Panc1 (cell line): ENCODE results near the gene NOS1. TPM values are rescaled to one million over a fixed set of nuclear protein-coding genes. Genes with fewer than 3 reads are reported as not detected.

ENCODE experiments used
- ATAC-seq: fragments of 200-7000 bp; cut with Tn5 transposase; 2 replicates; pipeline ENCODE4 v1.9.1; 2020; ENCODE audit warnings: mild to moderate bottlenecking, moderate library complexity
- BruUV-seq: library from RNA; stranded (reverse); fragments of 400-500 nt; replicated peaks from 2 replicates; lab custom pipeline; 2021; lab: Mats Ljungman, UMichigan
- CTCF ChIA-PET: fragments of 300-600 bp; sonication (Branson Sonifier 250); formaldehyde crosslinking; loops from one replicate; lab custom pipeline; 2022; ENCODE audit warnings: antibody characterized with exemption; lab: Charles Lee
- POLR2A ChIA-PET: fragments of 300-600 bp; sonication (Branson Sonifier 250); formaldehyde crosslinking; loops from one replicate; lab custom pipeline; 2022; ENCODE audit warnings: antibody characterized with exemption; lab: Charles Lee
- DNase-seq: peaks from one replicate; pipeline ENCODE4 v3.0.0-alpha.2; 2010; ENCODE audit warnings: low read depth, low spot score
- H3K27ac ChIP-seq: 2 replicates; pipeline ENCODE4 v1.5.1; 2011; ENCODE audit warnings: mild to moderate bottlenecking, low read length, inconsistent platforms
- H3K27me3 ChIP-seq: fragments of 200-500 bp; sonication (Bioruptor generic); 2 replicates; pipeline ENCODE4 v1.6.0; 2014; ENCODE audit warnings: low read length, inconsistent platforms; ENCODE audit not compliant: control insufficient read depth, insufficient read depth
- H3K36me3 ChIP-seq: fragments of 200-500 bp; sonication (Bioruptor generic); 2 replicates; pipeline ENCODE4 v1.5.1; 2014; ENCODE audit warnings: inconsistent platforms, mild to moderate bottlenecking, low read length, moderate library complexity; ENCODE audit not compliant: control insufficient read depth, insufficient read depth
- H3K4me1 ChIP-seq: 2 replicates; pipeline ENCODE4 v1.5.1; 2011; ENCODE audit warnings: inconsistent platforms, mild to moderate bottlenecking, low read length, moderate library complexity; ENCODE audit not compliant: control insufficient read depth, insufficient read depth
- H3K4me3 ChIP-seq, 2 experiments: 2 replicates each; pipeline ENCODE4 v1.5.1; 2011 to 2012; ENCODE audit warnings: low read depth in 2 of 2, low read length in 2 of 2, mild to moderate bottlenecking in 2 of 2, inconsistent platforms in 1 of 2, moderate library complexity in 1 of 2
- H3K9me3 ChIP-seq: fragments of 200-500 bp; sonication (Bioruptor generic); 2 replicates; pipeline ENCODE4 v1.5.1; 2014; ENCODE audit warnings: low read depth, mild to moderate bottlenecking, inconsistent platforms, low read length, moderate library complexity; ENCODE audit not compliant: control insufficient read depth, insufficient read depth
- POLR2AphosphoS5 ChIP-seq: IDR thresholded peaks from 2 replicates; pipeline ENCODE4 v1.6.1; 2012; ENCODE audit warnings: mild to moderate bottlenecking, low read depth, low read length, moderate library complexity
- SIN3A ChIP-seq: IDR thresholded peaks from 2 replicates; pipeline ENCODE4 v1.6.1; 2012; ENCODE audit warnings: low read depth, mild to moderate bottlenecking, low read length, moderate library complexity, borderline replicate concordance; ENCODE audit not compliant: insufficient read depth
- TCF7L2 ChIP-seq: IDR thresholded peaks from 2 replicates; pipeline ENCODE4 v1.6.1; 2011; ENCODE audit warnings: mild to moderate bottlenecking, low read depth, low read length, inconsistent platforms
- in situ Hi-C: cut with HindIII; loops from 2 replicates; pipeline ENCODE4 v1.10.0; 2016; ENCODE audit warnings: low sequenced_read_pairs, low pct_unique_long_range_greater_than_20kb
- intact Hi-C: fragments of 100-400 bp; cut with micrococcal nuclease; formaldehyde crosslinking; loops from one replicate; pipeline ENCODE4 v1.10.0; 2022; ENCODE audit not compliant: unreplicated experiment
- total RNA-seq: library from RNA; stranded (reverse); gene quantifications from one replicate; pipeline ENCODE4 v1.2.1, GENCODE V29; 2021; ENCODE audit not compliant: unreplicated experiment
- TF ChIP-seq, protein P1 (sequence below): fragments of 450-650 bp; IDR thresholded peaks from 2 replicates; pipeline ENCODE4 v1.5.1; 2017; ENCODE audit warnings: mild to moderate bottlenecking
- TF ChIP-seq, protein P2 (sequence below), 2 experiments: IDR thresholded peaks; 2 replicates each; pipeline ENCODE4 v1.6.1; 2011 to 2012; ENCODE audit warnings: low read depth in 2 of 2, control low read depth in 1 of 2, low read length in 1 of 2, mild to moderate bottlenecking in 1 of 2, moderate library complexity in 1 of 2; ENCODE audit not compliant: insufficient read depth in 1 of 2

NOS1 gene
- total RNA-seq, 1 experiment from 2014 or later: 0.03 TPM

DNA sequence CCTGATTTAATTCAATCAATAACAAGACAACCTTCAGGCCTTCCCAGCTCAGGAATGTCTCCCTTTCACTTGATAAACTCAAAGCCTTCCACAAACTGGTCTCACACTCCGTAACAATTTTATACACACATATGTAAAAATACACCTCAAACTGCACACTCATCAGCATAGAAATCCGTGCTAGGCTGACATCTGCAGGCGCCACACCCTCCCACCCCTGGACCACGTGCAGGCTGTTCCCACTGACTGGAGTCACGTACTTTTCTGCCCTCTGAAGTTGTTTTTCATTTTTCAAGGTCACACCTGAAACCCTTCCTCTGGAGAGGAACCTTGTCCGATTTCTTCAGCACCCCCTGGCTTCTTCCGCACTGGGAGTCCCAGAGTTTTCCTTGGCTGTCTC is 198.8 kb downstream of the NOS1 start:
- DNase-seq (no peak), ATAC-seq (no peak)
- no peaks in the 10 kb centered on the region for H3K4me1 ChIP-seq
- no peak overlapping the region for H3K4me3 ChIP-seq
- POLR2A ChIA-PET: no interaction called here
- no peaks in the 10 kb centered on the region for H3K27me3 ChIP-seq
- TF ChIP-seq, protein P1, sequence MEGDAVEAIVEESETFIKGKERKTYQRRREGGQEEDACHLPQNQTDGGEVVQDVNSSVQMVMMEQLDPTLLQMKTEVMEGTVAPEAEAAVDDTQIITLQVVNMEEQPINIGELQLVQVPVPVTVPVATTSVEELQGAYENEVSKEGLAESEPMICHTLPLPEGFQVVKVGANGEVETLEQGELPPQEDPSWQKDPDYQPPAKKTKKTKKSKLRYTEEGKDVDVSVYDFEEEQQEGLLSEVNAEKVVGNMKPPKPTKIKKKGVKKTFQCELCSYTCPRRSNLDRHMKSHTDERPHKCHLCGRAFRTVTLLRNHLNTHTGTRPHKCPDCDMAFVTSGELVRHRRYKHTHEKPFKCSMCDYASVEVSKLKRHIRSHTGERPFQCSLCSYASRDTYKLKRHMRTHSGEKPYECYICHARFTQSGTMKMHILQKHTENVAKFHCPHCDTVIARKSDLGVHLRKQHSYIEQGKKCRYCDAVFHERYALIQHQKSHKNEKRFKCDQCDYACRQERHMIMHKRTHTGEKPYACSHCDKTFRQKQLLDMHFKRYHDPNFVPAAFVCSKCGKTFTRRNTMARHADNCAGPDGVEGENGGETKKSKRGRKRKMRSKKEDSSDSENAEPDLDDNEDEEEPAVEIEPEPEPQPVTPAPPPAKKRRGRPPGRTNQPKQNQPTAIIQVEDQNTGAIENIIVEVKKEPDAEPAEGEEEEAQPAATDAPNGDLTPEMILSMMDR: no peak
- CTCF ChIA-PET: no interaction called here
- intact Hi-C loops: no loop called here
- H3K9me3 ChIP-seq: no peaks in the 10 kb centered on the region
- peaks cover 10% of the 10 kb centered on the region; the same call in 1 of the 2 replicates for H3K36me3 ChIP-seq
- in situ Hi-C loops: no loop called here
- H3K27ac ChIP-seq: no peak overlapping the region
- BruUV-seq: no TSS peak

DNA sequence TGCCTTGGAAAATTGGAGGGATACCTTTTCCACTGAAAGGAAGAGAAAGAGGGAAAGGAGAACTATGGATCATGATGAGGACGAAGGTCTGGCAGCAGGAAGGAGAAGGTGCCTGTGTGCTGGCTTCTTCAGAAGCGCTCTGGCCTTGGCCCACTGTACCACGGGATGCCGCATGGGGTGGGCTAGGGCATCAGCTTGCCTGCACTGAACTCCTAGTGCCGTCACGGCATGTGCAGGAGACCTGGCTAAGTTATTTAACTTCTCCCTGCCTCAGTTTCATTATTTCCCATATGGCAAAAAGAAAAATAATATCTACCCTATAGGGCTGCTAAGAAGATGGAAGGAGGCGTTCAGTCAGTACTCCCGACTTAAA is 199.3 kb downstream of the NOS1 start:
- intact Hi-C loops: no loop called here
- no peak overlapping the region for H3K4me3 ChIP-seq
- DNase-seq (no peak), ATAC-seq (no peak)
- ChIA-PET POLR2A (no interaction called here), CTCF (no interaction called here)
- in situ Hi-C loops: no loop called here
- TF ChIP-seq, protein P2, sequence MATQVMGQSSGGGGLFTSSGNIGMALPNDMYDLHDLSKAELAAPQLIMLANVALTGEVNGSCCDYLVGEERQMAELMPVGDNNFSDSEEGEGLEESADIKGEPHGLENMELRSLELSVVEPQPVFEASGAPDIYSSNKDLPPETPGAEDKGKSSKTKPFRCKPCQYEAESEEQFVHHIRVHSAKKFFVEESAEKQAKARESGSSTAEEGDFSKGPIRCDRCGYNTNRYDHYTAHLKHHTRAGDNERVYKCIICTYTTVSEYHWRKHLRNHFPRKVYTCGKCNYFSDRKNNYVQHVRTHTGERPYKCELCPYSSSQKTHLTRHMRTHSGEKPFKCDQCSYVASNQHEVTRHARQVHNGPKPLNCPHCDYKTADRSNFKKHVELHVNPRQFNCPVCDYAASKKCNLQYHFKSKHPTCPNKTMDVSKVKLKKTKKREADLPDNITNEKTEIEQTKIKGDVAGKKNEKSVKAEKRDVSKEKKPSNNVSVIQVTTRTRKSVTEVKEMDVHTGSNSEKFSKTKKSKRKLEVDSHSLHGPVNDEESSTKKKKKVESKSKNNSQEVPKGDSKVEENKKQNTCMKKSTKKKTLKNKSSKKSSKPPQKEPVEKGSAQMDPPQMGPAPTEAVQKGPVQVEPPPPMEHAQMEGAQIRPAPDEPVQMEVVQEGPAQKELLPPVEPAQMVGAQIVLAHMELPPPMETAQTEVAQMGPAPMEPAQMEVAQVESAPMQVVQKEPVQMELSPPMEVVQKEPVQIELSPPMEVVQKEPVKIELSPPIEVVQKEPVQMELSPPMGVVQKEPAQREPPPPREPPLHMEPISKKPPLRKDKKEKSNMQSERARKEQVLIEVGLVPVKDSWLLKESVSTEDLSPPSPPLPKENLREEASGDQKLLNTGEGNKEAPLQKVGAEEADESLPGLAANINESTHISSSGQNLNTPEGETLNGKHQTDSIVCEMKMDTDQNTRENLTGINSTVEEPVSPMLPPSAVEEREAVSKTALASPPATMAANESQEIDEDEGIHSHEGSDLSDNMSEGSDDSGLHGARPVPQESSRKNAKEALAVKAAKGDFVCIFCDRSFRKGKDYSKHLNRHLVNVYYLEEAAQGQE (IDR thresholded peaks at IDR 0.05; ENCODE audit: insufficient read depth in 1 of 2, low read depth in 2 of 2, low read length in 1 of 2): no peak
- TF ChIP-seq SIN3A (no peak), POLR2AphosphoS5 (no peak), TCF7L2 (no peak)
- TF ChIP-seq, protein P1: no peak
- H3K27ac ChIP-seq: no peak overlapping the region
- no TSS peak for BruUV-seq
- H3K36me3 ChIP-seq: peaks cover 10% of the 10 kb centered on the region; the same call in 1 of the 2 replicates
- no peaks in the 10 kb centered on the region for H3K9me3 ChIP-seq
- H3K27me3 ChIP-seq: no peaks in the 10 kb centered on the region
- no peaks in the 10 kb centered on the region for H3K4me1 ChIP-seq
